ENCODE data around the gene CARMIL1. TPM values are rescaled to one million over a fixed set of nuclear protein-coding genes. Genes with fewer than 3 reads are reported as not detected.
"Not testable (repeated sequence)": the region's sequence is repeated elsewhere in the genome, so short reads cannot be mapped to it uniquely, and the experiment has no call there.

The CARMIL1 gene
- total RNA-seq, 1 experiment from 2014 or later: 2.6 TPM

- no peak for DNase-seq (ENCODE audit: extremely low read depth, low read depth)
Measured at GRCh38 chr6:25542984-25543910, 264.1 kb downstream of the CARMIL1 start.

- DNase-seq (ENCODE audit: extremely low read depth, low read depth): no peak
Measured at GRCh38 chr6:25544833-25545232, 265.7 kb downstream of the CARMIL1 start.

DNA sequence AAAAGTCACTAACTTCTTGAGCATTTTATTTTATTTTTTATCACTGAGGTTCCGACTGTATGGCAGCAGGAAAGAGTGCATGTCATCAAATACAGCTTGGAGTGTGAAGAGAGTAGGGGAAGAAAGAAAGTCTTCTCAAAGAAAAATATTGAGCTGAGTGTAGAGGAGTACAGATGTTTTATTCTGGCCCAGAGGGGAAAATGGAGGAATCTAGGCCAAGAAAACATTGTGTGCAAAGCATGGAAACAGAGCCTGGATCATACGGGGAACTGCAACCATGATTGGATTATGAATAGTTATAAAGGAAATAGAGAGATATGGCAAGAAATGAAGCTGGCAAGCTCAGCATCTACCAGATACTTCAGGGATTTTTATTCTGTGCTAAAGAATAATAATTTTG is 268.6 kb downstream of the CARMIL1 start:
- DNase-seq (ENCODE audit: extremely low read depth, low read depth): no peak

GRCh38 chr6:25548451-25548850 is 269.3 kb downstream of the CARMIL1 start:
- no peak for DNase-seq (ENCODE audit: extremely low read depth, low read depth)

- DNase-seq (ENCODE audit: extremely low read depth, low read depth): no peak
Measured at GRCh38 chr6:25550631-25551030, 271.5 kb downstream of the CARMIL1 start.

DNA sequence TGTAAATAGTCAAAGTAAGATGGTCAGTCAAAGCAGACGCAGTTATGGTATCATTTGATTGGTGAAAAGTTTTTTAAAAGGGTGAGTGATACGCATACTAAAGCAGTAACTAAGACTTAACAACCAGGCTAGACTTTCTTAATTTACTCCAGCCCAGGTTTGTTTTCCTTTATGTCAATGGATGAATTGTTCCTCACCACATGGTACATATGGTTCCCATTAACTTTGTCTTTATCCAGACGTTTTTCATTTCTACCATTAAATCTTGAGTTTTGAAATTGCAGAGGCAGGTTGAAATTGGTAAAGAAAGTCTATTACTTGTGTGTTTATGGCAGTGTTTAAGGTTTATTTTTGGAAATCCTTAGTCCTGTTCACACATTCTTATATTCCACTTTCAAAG is 274.3 kb downstream of the CARMIL1 start:
- no peak for DNase-seq (ENCODE audit: extremely low read depth, low read depth)

DNA sequence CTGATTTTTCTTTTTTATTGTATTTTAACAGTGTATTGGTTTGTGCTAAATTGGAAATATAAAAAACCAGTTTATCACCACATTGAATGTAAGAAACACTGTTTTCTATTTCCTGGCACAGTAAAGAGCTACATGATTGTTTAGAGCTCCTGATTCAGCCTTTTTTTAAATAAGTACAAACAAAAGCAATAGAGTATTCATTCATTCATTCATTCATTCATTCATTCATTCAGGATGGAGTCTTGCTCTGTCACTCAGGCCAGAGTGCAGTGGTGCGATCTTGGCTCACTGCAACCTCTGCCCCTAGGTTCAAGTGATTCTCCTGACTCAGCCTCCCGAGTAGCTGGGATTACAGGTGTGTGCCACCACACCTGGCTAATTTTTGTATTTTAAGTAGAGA is 276.0 kb downstream of the CARMIL1 start:
- no peak for DNase-seq (ENCODE audit: extremely low read depth, low read depth)

DNA sequence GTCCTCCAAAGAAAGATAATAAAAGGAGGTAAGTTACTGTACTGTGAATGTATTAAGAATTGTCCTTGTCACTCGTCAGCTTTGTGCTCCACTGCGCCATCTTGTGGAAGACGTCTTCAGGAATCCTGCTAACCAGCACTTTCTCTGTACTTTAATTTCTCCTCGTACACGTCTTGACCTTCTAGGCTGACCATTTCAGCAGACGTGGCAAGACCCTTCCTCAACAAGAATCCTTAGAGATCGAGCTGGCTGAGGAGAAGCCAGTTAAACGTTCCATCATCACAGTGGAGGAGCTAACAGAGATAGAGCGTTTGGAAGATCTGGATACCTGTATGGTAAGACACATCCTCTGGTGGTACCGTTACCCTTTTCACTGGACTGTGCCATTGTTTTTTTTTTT is 277.3 kb downstream of the CARMIL1 start:
- peak; percentile 70 for DNase-seq (ENCODE audit: extremely low read depth, low read depth)

- DNase-seq (ENCODE audit: extremely low read depth, low read depth): no peak
Measured at GRCh38 chr6:25558155-25558817, 279.1 kb downstream of the CARMIL1 start.

DNA sequence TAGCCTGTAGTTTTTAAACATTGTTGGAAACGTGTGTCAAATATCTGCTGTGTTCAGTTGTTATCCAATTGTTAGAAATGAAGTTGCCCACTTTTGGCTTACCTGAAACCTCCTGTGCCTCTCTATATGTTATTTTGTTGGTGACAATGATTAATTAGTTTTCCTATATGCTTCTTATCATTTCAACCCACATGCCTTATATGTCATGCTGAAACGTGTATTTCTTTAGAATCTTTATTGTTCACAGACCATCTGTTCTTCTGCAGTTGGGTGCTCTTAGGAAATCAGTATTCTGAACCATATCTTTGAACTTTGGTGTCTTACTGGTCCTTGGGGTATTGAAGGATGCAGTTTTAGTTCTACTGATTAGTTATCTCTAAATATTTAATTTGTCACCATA is 281.7 kb downstream of the CARMIL1 start:
- DNase-seq (ENCODE audit: extremely low read depth, low read depth): no peak

GRCh38 chr6:25564943-25565342 is 285.8 kb downstream of the CARMIL1 start:
- DNase-seq (ENCODE audit: extremely low read depth, low read depth): no peak

DNA sequence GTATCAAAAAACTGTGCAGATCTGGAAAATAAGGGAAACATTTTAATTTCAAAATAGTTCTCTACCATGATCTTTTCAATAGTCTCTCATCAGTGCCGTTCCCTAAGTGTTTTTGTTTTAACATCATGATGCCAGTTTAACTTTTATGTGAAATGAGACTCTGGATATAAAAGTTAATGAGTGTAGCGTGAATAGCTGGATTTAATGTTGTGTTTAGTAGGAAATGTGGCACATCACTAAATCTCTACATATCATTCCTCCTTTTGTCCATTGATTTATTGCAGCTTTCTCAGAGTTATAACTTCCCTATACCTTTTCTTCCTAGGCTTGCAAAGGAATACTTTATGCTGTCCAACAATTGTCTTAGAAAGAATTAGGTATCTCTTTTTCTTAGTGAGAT is 291.4 kb downstream of the CARMIL1 start:
- no peak for DNase-seq (ENCODE audit: extremely low read depth, low read depth)

DNA sequence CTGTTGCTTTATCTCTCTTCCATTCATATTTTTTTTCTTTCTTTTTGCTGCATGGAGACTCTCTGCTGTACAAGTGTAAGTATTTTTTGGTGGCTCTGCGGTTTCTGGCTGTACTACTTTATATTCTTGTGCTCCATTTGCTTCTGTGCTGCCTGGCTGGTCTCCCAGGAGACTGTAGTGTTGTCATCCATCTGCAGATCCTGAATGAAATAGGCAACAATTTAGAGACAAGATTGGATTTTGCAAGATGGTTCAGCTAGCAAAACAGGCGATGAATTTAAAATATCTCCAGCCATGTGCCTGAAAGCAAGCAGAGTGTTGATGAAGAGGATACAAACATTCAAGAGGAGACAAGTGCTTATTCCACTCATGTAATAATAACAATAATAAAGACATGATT is 297.7 kb downstream of the CARMIL1 start:
- DNase-seq (ENCODE audit: extremely low read depth, low read depth): no peak

DNA sequence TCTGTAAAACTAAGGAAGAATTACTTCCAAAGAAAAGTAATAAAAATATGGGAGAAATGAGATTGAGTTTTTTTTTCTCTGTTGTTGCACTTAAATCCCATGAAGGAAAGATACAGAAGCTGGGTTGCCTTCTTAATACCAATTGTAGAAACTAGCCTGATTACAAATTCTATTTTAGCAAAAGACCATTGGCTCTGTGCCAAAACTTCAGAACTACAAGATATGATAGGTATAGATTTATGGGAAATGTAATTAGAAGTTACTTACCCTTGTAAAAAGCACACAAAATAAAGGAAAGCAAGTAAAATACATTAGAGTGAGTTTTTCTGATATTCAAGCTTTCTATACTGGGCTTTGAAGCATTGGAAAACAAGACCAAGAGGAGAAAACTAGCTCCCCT is 299.4 kb downstream of the CARMIL1 start:
- no peak for DNase-seq (ENCODE audit: extremely low read depth, low read depth)

DNA sequence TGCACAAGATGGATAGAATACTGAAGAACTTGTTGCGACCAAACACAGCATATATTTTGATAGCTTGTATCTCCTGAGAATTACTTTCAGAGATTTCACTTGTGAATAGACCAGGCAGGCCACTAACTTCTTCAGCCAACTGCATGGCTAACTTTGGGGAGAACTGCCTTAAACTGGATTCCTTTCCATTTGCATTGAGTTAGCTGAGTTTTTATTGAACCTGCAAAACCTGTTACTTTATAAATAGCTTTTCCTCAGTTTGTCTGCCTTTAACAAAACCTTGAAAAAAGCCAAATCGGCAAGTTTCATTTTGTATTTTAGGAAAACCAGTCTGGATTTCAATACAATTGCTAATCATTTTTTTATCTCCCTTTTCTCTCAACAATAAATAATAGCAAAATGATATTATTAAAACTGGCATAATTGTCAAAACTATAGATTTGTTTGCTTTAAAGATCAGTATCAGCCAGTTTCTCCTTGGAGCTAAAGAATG is 300.3 kb downstream of the CARMIL1 start:
- DNase-seq (ENCODE audit: extremely low read depth, low read depth): no peak

DNA sequence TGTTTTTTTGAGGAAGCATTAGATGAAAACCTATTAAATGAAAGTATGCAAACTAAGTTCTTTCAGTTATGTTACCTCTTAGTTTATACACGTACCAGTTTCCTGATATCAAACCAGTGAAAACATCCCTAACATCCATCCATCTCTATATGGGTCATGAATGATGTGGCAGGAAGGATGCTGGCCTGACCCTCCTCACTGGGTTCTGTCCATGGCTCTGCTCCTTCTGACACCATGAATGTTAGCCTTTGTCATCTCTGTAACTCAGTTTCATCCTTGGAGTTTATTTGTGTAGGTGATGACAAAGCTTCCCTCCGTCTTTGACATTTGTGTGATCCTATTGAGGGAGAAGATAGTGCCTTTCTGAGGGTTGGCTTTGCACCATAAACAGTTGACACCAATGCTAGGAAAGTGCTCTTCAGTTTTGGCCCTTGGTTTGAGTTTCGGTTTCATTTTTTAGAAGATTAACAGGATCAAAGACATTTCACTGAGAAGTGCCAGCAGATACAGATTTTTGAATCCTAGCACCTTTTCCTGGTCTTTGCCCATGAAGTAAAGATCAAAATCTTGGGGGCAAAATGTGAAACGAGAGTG is 300.8 kb downstream of the CARMIL1 start:
- no peak for DNase-seq (ENCODE audit: extremely low read depth, low read depth)

- no peak for DNase-seq (ENCODE audit: extremely low read depth, low read depth)
Measured at GRCh38 chr6:25582101-25582500, 302.9 kb downstream of the CARMIL1 start.

GRCh38 chr6:25583099-25583498 is 303.9 kb downstream of the CARMIL1 start:
- DNase-seq (ENCODE audit: extremely low read depth, low read depth): no peak

GRCh38 chr6:25583906-25584305 is 304.7 kb downstream of the CARMIL1 start:
- no peak for DNase-seq (ENCODE audit: extremely low read depth, low read depth)

DNA sequence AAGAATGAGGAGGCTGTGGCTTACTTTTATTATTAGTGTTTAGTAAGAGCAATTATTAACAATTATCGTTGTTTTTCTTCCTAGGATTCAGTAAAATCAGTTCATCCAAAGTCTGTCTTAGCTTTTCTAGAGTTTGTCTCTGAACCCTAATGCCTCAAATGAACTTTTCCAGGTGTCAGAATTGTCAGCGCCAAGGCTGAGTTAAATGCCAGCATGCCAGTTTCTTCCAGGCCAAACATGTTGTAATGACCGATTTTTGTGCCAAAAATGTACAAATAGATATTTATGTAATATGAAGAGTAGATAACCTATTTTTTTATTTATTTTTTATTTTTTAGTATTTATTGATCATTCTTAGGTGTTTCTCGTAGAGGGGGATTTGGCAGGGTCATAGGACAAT is 306.1 kb downstream of the CARMIL1 start:
- no peak for DNase-seq (ENCODE audit: extremely low read depth, low read depth)

DNA sequence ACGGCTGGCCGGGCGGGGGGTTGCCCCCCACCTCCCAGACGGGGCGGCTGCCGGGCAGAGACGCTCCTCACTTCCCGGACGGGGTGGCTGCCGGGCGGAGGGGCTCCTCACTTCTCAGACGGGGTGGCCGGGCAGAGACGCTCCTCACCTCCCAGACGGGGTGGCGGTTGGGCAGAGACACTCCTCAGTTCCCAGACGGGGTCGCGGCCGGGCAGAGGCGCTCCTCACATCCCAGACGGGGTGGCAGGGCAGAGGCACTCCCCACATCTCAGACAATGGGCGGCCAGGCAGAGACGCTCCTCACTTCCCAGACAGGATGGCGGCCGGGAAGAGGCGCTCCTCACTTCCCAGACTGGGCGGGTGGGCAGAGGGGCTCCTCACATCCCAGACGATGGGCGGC is 306.9 kb downstream of the CARMIL1 start:
- DNase-seq (ENCODE audit: extremely low read depth, low read depth): not testable (repeated sequence)

DNA sequence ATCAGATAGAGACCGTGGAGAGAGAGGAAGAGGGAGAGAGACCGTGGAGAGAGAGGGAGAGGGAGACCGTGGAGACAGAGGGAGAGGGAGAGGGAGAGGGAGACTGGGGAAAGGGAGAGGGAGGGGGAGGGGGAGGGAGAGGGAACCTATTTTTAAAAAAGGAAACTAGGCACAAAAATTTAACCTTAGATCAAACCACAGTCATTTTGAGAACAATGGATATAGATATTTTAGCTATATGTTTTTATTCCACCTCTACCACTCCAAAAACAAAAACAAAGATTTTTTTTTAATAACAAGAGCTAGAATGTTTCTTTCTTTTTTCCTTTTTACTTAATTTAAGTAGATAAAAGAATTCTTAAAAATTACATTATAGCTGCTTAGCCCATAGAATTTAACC is 307.8 kb downstream of the CARMIL1 start:
- DNase-seq (ENCODE audit: extremely low read depth, low read depth): no peak
